HepG2 (cell line): ENCODE data around the gene ESX1. TPM values are rescaled to one million over a fixed set of nuclear protein-coding genes. Genes with fewer than 3 reads are reported as not detected.

Experiments
- ATAC-seq: fragments of 200-7000 bp; cut with Tn5 transposase; 3 replicates; pipeline ENCODE4 v1.9.1; 2020; ENCODE audit warnings: mild to moderate bottlenecking, moderate library complexity
- BruUV-seq: library from RNA; stranded (reverse); fragments of 400-500 nt; replicated peaks from 2 replicates; lab custom pipeline; 2021; lab: Mats Ljungman, UMichigan
- CTCF ChIA-PET: fragments of 300-600 bp; formaldehyde crosslinking; extraction: SDS; loops from one replicate; lab custom pipeline; 2021; ENCODE audit warnings: low total read pairs, inconsistent platforms, low intra/inter-chr PET ratio; lab: Yijun Ruan, JAX
- POLR2A ChIA-PET: fragments of 350-600 bp; sonication (Branson Sonifier 250); formaldehyde crosslinking; loops from one replicate; lab custom pipeline; 2020; ENCODE audit warnings: antibody characterized with exemption, inconsistent platforms; lab: Yijun Ruan, JAX
- DNase-seq: peaks from one replicate; pipeline ENCODE4 v3.0.0-alpha.2; 2015; ENCODE audit warnings: low spot score
- FAIRE-seq: peaks from 3 replicates; lab custom pipeline; 2011; peaks lifted over from hg19 to GRCh38; lab: Jason Lieb, UNC
- H2AFZ ChIP-seq: one replicate; pipeline ENCODE4 v1.6.1; 2011; ENCODE audit warnings: low read length, inconsistent platforms
- H3K27ac ChIP-seq: fragments of 300-600 bp; 3 replicates; pipeline ENCODE4 v1.8.0; 2011; ENCODE audit warnings: mixed run types, mild to moderate bottlenecking, mixed read lengths, low read length, inconsistent platforms; ENCODE audit not compliant: insufficient read depth; ENCODE audit errors: extremely low read length
- H3K27me3 ChIP-seq, 2 experiments: fragments of 200-600 bp in 1 of 2; 2 replicates in 1 of 2; 3 replicates in 1 of 2; pipeline versions ENCODE4 v1.6.0 to v1.8.0; 2011; ENCODE audit warnings: low read length in 2 of 2, mild to moderate bottlenecking in 2 of 2, moderate library complexity in 2 of 2, inconsistent platforms in 1 of 2; ENCODE audit not compliant: insufficient read depth in 2 of 2, control insufficient read depth in 1 of 2
- H3K36me3 ChIP-seq, 2 experiments: fragments of 200-600 bp in 1 of 2; replicated peaks in 1 of 2; 2 replicates in 1 of 2; 3 replicates in 1 of 2; pipeline versions ENCODE4 v1.5.1 to v1.8.0; 2011; ENCODE audit warnings: low read length in 2 of 2, inconsistent platforms in 1 of 2; ENCODE audit not compliant: insufficient read depth in 2 of 2, control insufficient read depth in 1 of 2
- H3K4me1 ChIP-seq: 2 replicates; pipeline ENCODE4 v1.5.1; 2012; ENCODE audit warnings: low read length, inconsistent platforms; ENCODE audit not compliant: insufficient read depth
- H3K4me2 ChIP-seq: 2 replicates; pipeline ENCODE4 v1.6.0; 2011; ENCODE audit warnings: low read depth, low read length, inconsistent platforms
- H3K4me3 ChIP-seq, 3 experiments: fragments of 200-600 bp in 1 of 3; sonication (generic), shearing (Covaris generic) in 1 of 3; replicated peaks in 1 of 3; 2 replicates each; pipeline ENCODE4 v1.5.1; 2011 to 2016; ENCODE audit warnings: low read length in 3 of 3, inconsistent platforms in 2 of 3, low read depth in 2 of 3, mild to moderate bottlenecking in 2 of 3, control low read depth in 1 of 3, mixed read lengths in 1 of 3; ENCODE audit not compliant: insufficient read depth in 1 of 3
- H3K79me2 ChIP-seq: one replicate; pipeline ENCODE4 v1.6.1; 2011; ENCODE audit warnings: low read length, inconsistent platforms; ENCODE audit not compliant: insufficient read depth
- H3K9ac ChIP-seq: 2 replicates; pipeline ENCODE4 v1.6.0; 2011; ENCODE audit warnings: mild to moderate bottlenecking, low read depth, low read length, inconsistent platforms; ENCODE audit not compliant: insufficient read depth
- H3K9me3 ChIP-seq: 2 replicates; pipeline ENCODE4 v1.5.1; 2012; ENCODE audit warnings: mild to moderate bottlenecking, low read length
- H4K20me1 ChIP-seq: 2 replicates; pipeline ENCODE4 v1.6.0; 2011; ENCODE audit warnings: inconsistent platforms, mild to moderate bottlenecking, low read length, moderate library complexity; ENCODE audit not compliant: insufficient read depth
- ARHGAP35 ChIP-seq: sonication (generic); formaldehyde crosslinking; IDR thresholded peaks from 2 replicates; pipeline ENCODE4 v1.9.0; 2022; ENCODE audit warnings: mild to moderate bottlenecking, inconsistent platforms, moderate library complexity, missing genetic modification reagents, borderline replicate concordance
- ELF1 ChIP-seq: sonication (generic); formaldehyde crosslinking; IDR thresholded peaks from 2 replicates; pipeline ENCODE4 v1.4.0; 2020; ENCODE audit warnings: missing genetic modification reagents
- HDAC6 ChIP-seq: fragments of 200-600 bp; sonication (generic); IDR thresholded peaks from 2 replicates; pipeline ENCODE4 v1.7.0; 2017; ENCODE audit warnings: mild to moderate bottlenecking, antibody characterized with exemption, low read length, low read depth
- KMT2B ChIP-seq: IDR thresholded peaks from 2 replicates; pipeline ENCODE4 v1.6.1; 2016; ENCODE audit warnings: missing genetic modification reagents, missing compliant biosample characterization
- NFE2 ChIP-seq: sonication (generic); formaldehyde crosslinking; IDR thresholded peaks from 2 replicates; pipeline ENCODE4 v1.4.0; 2020; ENCODE audit warnings: missing genetic modification reagents
- NR3C1 ChIP-seq: sonication (generic); formaldehyde crosslinking; IDR thresholded peaks from 2 replicates; pipeline ENCODE4 v1.4.0; 2020; ENCODE audit warnings: missing genetic modification reagents
- RELA ChIP-seq: sonication (generic); formaldehyde crosslinking; IDR thresholded peaks from 2 replicates; pipeline ENCODE4 v1.4.0; 2020; ENCODE audit warnings: missing genetic modification reagents
- SP2 ChIP-seq: sonication (generic); formaldehyde crosslinking; IDR thresholded peaks from 2 replicates; pipeline ENCODE4 v1.5.1; 2020; ENCODE audit warnings: mild to moderate bottlenecking, missing genetic modification reagents
- ZNF496 ChIP-seq: sonication (generic); formaldehyde crosslinking; IDR thresholded peaks from 2 replicates; pipeline ENCODE4 v1.8.1; 2023; ENCODE audit warnings: mild to moderate bottlenecking, moderate library complexity, missing genetic modification reagents; ENCODE audit not compliant: insufficient replicate concordance
- ZNF530 ChIP-seq: sonication (generic); formaldehyde crosslinking; IDR thresholded peaks from 2 replicates; pipeline ENCODE4 v1.5.0; 2020; ENCODE audit warnings: low read depth, mild to moderate bottlenecking, missing genetic modification reagents
- ZNF598 ChIP-seq: sonication (generic); formaldehyde crosslinking; IDR thresholded peaks from 2 replicates; pipeline ENCODE4 v1.5.1; 2020; ENCODE audit warnings: mild to moderate bottlenecking, missing genetic modification reagents, borderline replicate concordance
- ZNF629 ChIP-seq: sonication (generic); formaldehyde crosslinking; conservative IDR thresholded peaks from 2 replicates; pipeline ENCODE4 v1.5.0; 2020; ENCODE audit warnings: missing genetic modification reagents
- WGBS: methylation state at CpG from one replicate; pipeline ENCODE4 v1.1.6; 2017; ENCODE audit warnings: low lambda C conversion rate; 5-methylcytosine and 5-hydroxymethylcytosine counted together
- in situ Hi-C: cut with HindIII; loops from 2 replicates; pipeline ENCODE4 v1.10.0; 2017; ENCODE audit warnings: low pct_unique_long_range_greater_than_20kb; ENCODE audit not compliant: extremely low pct_ligation_motif_present
- intact Hi-C: fragments of 100-400 bp; cut with micrococcal nuclease; formaldehyde crosslinking; loops from one replicate; pipeline ENCODE4 v1.10.0; 2022; ENCODE audit not compliant: unreplicated experiment
- polyA plus RNA-seq, 8 experiments: library from polyadenylated mRNA; depleted of rRNA in 3 of 8; stranded (reverse) in 7 of 8; unstranded in 1 of 8; fragments of >200 nt; fragmentation: Illumina TruSeq in 4 of 8; extraction: Trizol in 4 of 8; gene quantifications; 2 replicates each; pipeline versions ENCODE4 v1.2.1 to v1.2.3, GENCODE V29; 2011 to 2016; ENCODE audit warnings: low read depth in 4 of 8, missing spikeins in 1 of 8, mixed read lengths in 1 of 8; ENCODE audit not compliant: insufficient read depth in 1 of 8
- total RNA-seq, 5 experiments: library from RNA; depleted of rRNA; stranded (reverse); fragments of >200 nt; fragmentation: Illumina TruSeq; extraction: Trizol; gene quantifications; 2 replicates each; pipeline ENCODE4 v1.2.3, GENCODE V29; 2016; ENCODE audit warnings: low read depth in 1 of 5
- TF ChIP-seq, protein P1 (sequence below): sonication (generic); formaldehyde crosslinking; IDR thresholded peaks from 2 replicates; pipeline ENCODE4 v1.8.1; 2022; ENCODE audit warnings: mild to moderate bottlenecking, missing genetic modification reagents
- TF ChIP-seq, protein P2 (sequence below): IDR thresholded peaks from 2 replicates; pipeline ENCODE4 v1.6.1; 2018; ENCODE audit warnings: missing genetic modification reagents
- TF ChIP-seq, protein P3 (sequence below): sonication (generic); formaldehyde crosslinking; IDR thresholded peaks from 2 replicates; pipeline ENCODE4 v1.5.1; 2020; ENCODE audit warnings: mild to moderate bottlenecking, missing genetic modification reagents, moderate library complexity

ESX1 gene
- total and polyA plus RNA-seq, 2 of the 13 experiments (the other 11 are each of a cell fraction or from before 2014, with no cell fraction given): not detected

DNA sequence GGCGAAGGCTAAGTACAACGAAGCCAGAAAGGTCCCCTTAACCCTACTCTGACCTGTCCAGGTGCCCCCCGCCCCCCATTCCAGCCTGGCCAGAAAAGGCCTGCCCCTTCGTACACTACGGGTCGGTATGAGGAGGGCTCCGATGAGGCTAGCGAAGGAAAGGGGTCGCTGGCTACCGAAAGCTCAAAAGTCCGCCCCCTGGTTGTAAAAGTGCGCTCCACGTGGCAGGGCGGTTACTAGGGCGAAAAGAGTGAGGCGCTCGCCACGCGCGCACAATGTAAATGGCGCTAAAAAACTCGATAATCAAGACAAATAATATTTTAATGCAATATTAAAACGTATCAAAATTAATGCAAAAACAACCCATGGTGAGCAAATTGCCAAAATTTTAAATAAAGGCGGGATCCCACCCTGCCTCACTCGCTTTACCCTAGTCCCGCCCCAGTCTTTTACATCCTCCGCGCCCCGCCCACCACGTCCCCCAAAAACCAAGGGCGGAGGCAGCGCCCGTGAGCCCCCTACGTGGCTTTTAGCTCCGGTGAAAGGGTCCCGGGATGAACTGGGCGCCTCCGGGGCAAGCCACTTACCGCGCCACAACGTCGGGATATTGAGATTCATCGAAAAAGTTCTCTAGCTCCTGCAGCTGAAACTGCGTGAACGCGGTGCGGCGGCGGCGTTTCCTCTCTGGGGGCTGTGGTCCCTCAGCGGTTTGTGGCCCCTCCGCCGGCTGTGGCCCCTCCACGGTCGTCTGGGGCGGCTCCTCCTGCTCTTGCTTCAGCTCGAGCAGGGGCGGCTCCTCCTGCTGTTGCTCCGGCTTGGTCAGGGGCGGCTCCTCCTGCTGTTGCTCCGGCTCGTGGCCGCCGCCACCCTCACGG, 929 bp downstream of the ESX1 start:
- no peak overlapping the region for H3K9ac ChIP-seq
- no peak overlapping the region for H3K4me3 ChIP-seq
- H3K4me2 ChIP-seq: no peak overlapping the region
- H3K27ac ChIP-seq: no peak overlapping the region
- H4K20me1 ChIP-seq: no peaks in the 10 kb centered on the region
- no peaks in the 10 kb centered on the region for H3K9me3 ChIP-seq
- ChIA-PET POLR2A (no interaction called here), CTCF (no interaction called here)
- intact Hi-C loops: no loop called here
- DNase-seq: no peak
- H3K4me1 ChIP-seq: no peaks in the 10 kb centered on the region
- no peaks in the 10 kb centered on the region for H3K36me3 ChIP-seq
- no peak overlapping the region for H2AFZ ChIP-seq
- H3K79me2 ChIP-seq: no peaks in the 10 kb centered on the region
- no TSS peak for BruUV-seq
- in situ Hi-C loops: no loop called here
- H3K27me3 ChIP-seq: peaks cover 1 to 2% of the 10 kb centered on the region in 2 experiments; a peak in 1 of 5 replicates
- no peak for FAIRE-seq
- WGBS: 61% methylated on average over 39 of the region's 65 CpGs
- ATAC-seq: no peak
- TF ChIP-seq, protein P1, sequence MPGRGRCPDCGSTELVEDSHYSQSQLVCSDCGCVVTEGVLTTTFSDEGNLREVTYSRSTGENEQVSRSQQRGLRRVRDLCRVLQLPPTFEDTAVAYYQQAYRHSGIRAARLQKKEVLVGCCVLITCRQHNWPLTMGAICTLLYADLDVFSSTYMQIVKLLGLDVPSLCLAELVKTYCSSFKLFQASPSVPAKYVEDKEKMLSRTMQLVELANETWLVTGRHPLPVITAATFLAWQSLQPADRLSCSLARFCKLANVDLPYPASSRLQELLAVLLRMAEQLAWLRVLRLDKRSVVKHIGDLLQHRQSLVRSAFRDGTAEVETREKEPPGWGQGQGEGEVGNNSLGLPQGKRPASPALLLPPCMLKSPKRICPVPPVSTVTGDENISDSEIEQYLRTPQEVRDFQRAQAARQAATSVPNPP (CRISPR knock-in tag): no peak
- TF ChIP-seq ELF1 (CRISPR knock-in tag): no peak
- TF ChIP-seq NR3C1 (CRISPR knock-in tag): no peak
- no peak for TF ChIP-seq ZNF496 (CRISPR knock-in tag)
- TF ChIP-seq, protein P2, sequence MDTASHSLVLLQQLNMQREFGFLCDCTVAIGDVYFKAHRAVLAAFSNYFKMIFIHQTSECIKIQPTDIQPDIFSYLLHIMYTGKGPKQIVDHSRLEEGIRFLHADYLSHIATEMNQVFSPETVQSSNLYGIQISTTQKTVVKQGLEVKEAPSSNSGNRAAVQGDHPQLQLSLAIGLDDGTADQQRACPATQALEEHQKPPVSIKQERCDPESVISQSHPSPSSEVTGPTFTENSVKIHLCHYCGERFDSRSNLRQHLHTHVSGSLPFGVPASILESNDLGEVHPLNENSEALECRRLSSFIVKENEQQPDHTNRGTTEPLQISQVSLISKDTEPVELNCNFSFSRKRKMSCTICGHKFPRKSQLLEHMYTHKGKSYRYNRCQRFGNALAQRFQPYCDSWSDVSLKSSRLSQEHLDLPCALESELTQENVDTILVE (CRISPR knock-in tag): no peak
- no peak for TF ChIP-seq HDAC6
- TF ChIP-seq ZNF598: no peak
- TF ChIP-seq ZNF530: no peak
- no peak for TF ChIP-seq SP2
- TF ChIP-seq NFE2 (CRISPR knock-in tag): no peak
- TF ChIP-seq, protein P3, sequence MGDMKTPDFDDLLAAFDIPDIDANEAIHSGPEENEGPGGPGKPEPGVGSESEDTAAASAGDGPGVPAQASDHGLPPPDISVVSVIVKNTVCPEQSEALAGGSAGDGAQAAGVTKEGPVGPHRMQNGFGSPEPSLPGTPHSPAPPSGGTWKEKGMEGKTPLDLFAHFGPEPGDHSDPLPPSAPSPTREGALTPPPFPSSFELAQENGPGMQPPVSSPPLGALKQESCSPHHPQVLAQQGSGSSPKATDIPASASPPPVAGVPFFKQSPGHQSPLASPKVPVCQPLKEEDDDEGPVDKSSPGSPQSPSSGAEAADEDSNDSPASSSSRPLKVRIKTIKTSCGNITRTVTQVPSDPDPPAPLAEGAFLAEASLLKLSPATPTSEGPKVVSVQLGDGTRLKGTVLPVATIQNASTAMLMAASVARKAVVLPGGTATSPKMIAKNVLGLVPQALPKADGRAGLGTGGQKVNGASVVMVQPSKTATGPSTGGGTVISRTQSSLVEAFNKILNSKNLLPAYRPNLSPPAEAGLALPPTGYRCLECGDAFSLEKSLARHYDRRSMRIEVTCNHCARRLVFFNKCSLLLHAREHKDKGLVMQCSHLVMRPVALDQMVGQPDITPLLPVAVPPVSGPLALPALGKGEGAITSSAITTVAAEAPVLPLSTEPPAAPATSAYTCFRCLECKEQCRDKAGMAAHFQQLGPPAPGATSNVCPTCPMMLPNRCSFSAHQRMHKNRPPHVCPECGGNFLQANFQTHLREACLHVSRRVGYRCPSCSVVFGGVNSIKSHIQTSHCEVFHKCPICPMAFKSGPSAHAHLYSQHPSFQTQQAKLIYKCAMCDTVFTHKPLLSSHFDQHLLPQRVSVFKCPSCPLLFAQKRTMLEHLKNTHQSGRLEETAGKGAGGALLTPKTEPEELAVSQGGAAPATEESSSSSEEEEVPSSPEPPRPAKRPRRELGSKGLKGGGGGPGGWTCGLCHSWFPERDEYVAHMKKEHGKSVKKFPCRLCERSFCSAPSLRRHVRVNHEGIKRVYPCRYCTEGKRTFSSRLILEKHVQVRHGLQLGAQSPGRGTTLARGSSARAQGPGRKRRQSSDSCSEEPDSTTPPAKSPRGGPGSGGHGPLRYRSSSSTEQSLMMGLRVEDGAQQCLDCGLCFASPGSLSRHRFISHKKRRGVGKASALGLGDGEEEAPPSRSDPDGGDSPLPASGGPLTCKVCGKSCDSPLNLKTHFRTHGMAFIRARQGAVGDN (CRISPR knock-in tag): no peak
- no peak for TF ChIP-seq ARHGAP35 (CRISPR knock-in tag)
- no peak for TF ChIP-seq KMT2B (CRISPR knock-in tag)
- no peak for TF ChIP-seq ZNF629 (CRISPR knock-in tag)
- no peak for TF ChIP-seq RELA
